ELF-1 (cell line): ENCODE results near the gene TOMM70.

Experiments
- DNase-seq: peaks from one replicate; pipeline ENCODE4 v3.0.0-alpha.2; 2016; ENCODE audit warnings: low read depth, low spot score

Gene TOMM70

DNA sequence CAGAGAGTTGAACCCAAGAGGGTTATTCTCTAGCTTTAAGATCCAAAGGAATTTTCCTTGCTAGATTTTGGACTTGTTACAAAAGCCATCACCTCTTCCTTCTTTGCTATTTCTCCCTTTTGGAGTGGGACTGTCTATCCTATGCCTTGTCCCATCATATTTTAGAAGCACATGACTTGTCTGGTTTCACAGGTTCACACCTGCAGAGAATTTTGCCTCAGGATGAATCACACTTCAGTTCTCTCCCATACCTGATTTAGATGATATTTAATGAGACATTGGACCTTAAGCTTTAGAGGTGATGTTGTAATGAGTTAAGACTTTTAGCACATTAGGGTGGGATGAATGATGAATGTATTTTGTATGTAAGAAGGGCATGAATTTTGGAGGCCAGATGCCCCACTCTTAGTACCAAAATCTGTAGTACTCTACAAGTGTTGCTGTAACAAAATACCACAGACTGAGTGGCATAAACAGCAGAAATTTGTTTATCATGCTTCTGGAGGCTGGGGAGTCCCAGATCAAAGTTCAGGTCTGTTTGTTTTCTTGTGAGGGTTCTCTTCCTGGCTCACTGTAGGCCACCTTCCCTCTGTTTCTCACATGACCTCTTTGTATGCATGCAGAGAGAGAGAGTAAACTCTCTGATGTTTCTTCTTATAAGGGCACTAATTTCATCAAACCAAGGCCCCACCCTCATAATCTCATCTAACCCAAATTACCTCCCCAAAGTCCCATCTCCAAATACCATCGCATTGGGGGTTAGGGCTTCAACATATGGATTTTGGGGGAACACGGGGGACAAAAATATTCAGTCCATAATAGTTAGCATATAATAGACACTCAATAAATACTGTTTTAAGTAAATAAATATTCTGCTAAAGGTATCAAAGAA, 10.4 kb upstream of the TOMM70 start:
- no peak for DNase-seq

DNA sequence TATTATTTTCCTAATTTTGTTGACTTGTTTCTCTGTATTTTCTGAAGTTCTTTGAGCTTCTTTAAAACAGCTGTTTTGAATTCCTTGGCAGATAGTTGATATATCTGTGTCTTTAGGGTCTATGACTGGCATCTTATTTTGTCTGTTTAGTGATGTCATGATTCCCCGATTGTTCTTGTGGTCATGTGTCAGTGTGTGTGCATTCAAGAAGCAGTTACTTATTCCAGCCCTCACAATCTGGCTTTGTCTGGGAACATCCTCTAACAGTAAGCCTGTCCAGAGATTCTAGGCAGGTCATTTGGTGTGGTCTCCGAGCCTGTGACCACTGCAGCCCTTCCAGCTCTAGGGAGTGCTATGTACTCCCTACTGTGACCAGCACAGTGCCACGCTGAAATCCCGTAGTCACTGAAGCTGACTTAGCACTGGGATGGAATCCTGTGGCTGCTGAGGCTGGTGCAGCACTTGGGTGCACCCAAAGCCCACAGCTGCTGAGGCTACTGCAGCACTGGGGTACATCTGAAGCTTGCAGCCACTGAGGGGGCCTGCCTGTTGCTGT, 7.2 kb upstream of the TOMM70 start:
- DNase-seq: no peak

DNA sequence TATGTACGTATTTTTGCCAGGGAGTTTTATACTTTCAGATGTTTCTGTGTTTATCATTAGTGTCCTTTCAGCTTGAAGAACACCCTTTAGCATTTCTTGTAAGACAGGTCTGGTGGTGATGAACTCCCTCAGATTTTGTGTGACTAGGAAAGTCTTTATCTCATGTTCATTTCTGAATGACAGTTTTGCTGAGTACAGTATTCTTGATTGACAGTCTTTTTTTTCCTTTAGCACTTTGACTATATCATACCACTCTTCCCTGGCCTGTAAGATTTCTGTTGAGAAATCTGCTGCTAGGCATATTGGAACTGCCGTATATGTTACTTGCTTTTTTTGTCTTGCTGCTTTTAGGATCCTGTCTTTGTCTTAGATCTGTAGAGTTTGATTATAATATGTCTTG, 6.3 kb upstream of the TOMM70 start:
- no peak for DNase-seq

DNA sequence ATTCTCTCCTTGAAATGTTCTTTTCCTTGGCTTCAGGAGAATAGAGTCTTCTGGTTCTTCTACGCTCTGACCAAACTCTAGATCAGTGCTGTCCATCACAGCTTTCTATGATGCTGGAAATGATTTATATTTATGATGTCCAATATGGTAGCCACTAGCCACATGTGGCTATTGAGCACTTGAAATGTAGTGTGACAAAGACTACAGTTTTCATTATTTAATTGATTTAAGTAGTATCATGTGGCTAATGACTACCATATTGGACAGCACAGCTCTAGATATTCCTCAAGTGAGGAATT, 3.3 kb upstream of the TOMM70 start:
- no peak for DNase-seq

DNA sequence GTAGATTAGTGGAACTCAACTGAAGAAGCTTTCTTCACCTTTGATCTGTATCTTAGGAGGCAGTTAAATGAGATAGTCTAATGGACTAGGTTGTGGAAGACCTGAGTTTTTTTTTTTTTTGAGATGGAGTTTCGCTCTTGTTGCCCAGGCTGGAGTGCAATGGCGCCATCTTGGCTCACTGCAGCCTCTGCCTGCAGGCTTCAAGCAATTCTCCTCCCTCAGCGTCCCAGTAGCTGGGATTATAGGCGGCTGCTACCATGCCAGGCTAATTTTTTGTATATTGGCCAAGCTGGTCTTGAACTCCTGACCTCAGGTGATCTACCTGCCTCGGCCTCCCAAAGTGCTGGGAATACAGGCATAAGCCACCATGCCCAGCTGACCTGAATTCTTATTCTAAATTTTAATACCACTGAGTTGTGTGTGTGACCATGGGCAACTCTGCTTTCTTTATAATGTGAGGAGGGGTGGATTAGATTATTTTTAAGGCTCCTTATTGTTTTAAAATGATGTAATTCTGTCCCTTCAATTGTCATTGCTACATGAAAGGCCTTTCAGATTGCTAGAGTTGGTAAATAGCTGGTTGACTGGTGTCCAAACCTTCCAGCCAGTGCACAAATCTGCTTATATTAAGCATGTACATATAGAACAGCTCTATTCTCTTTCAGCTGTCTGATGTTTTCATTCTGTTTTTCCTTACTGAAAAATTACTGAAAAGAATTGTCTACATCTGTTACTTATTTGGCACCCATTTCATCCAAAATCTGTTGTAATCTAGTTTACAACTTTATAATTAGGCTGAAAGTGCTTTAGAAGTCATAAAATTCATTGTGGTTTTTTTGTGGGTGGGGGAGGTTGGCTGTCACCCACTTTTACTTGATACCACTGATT, 2.7 kb upstream of the TOMM70 start:
- peak; percentile 65 for DNase-seq

DNA sequence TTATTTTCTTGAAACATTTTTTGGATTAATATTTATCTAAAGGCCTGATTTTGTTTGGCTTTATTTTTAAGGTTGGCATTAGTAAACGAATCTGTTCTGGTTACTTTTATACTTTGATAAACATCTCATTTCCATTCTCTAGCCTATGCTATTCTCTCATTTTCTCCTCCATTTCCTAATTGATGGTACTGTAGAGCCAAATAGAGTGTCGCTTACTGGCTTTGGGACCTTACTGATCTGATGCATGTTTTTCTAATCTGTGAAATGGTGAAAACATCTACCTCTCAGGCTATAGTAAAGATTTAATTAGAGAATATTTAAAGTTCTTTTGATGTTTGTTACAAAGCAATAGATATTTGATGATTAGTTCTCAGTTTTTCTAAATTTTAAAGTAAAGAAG, 2.0 kb upstream of the TOMM70 start:
- no peak for DNase-seq

DNA sequence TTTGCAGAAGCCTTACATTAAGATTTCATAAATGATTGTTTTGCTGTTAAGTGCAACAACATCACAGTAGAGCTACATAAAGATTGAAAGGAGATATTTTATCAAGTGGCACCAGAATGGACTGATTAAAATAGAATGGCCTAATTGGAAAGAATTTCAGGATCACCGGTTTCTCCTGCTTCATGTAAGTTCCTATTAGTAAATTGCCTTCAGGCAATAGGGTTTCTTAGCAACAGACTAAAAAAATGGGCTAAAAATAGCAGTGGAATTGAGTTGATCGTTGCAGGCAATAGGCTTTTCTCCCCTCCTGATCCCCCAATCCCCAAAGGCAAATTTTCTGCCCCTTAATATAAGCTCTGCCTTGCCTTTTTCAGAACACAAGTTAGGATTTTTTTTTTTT, 1.4 kb upstream of the TOMM70 start:
- DNase-seq: peak; percentile 34

DNA sequence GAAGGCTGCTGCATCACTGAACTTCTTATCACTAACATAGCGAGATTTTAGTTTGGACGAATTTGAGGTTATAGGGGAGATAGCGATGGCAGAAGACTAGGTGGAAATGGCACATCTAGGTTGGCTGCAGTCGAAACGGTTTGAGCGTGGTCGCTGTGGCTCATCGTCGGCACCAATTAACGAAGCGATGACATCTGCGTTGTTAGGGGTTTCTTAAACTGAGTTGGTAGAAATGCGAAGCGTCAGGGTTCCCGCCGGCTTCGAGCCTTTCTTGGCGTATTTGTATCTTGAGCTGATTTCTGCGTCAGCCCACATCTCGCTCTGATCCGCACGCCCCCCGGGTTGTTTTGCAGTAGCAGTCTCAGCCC, 769 bp upstream of the TOMM70 start:
- DNase-seq: no peak

DNA sequence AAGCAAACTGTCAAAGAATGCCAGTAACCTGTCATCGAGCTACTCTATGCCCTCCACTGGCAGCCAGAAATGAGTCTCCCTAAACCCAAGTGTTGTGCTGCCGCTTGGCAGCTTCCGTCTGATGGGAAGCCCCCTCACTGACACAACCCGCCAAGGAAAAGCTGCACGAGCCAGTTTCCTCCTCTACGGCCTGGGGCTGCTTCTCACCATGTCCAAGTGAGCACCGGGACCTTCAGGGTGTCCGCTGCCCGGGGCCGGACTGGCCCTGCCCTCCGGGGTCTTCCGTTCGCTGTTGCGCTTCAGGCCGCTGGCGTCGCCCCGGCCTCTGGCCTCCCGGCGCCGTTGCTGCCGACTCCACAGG, 490 bp downstream of the TOMM70 start:
- DNase-seq: peak; percentile 58

DNA sequence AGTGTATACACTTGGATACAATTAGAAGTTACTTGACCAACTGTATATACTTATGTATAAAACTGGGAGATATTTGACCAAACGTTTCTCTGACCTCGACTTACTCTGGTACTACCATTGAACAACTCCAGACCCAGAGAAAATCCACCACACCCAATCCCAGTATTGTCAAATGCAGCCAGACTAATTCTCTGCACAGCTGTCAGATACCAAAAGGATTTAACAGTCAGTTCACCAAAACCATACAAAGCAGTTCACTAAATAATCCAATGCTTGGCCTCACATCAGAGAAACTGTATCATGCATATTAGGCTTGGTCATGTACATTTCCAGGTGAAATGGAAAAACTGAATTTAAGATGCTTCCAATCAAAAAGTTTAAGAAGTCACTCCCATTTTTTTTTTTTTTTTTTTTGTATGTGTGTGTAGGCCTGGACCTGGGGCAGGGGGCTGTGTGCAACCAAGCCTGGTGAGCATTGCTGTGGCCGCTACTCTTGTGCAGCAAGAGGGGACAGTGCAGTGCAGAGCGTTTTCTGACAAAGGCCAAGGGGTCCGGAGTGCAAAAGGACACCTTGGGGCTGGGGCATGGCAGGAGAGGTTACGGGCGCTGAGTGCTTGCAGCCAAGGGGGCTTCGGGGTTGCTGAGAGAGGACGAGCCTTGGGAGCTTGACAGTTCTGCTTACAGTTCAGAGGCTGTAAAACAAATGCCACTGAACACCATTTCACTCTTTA, 1.4 kb downstream of the TOMM70 start:
- DNase-seq: peak; percentile 17

DNA sequence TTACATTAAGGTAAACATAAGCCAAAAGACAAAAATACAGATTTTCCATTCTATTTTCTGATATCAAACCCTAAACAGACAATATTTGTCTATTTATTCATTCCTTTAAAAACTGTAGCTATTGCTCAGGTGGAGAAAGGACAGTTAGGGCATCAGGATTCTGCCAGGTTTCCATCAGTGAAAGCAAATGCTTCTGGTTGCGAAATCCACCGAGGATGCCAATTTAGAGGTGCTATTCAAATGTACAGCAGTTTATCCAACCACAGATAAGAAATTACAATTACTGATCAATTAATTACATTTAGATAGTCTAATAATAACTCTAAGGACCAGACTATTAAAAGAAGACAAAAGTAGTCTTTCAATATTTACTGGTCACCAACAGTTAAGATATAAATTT, 3.9 kb downstream of the TOMM70 start:
- DNase-seq: no peak

DNA sequence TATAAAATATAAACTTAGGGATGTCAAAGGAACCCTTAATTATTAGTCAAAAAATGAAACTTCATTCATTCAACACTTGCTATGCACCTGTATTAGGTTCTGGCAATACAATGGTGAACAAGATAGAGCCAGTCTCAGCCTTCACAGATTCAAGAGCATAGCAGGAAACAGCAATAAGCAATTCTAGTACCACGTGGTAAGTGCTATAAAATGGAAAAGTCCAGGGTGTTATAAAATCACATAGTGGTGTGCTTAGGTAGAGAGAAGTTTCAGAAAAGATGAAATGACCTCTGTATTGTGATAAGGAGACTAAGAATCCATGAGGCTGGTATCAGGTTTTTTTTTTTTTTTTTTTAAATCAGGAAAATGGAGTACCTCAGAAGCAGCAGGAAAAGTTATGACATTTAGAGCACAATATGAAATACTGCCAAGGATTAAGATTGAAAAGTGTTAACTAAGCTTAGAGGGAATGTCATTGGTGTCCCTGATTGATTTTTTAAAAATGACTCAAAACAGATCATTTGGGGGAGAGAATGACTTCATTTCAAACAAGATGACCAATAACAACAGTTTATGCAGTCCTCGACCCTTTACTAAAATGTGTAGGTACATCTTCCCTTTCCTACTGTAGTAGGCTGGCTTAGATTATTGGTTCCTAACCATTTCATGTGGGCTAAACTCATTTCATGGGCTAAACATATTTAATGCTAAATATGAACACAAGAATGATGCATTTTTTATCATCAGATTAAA, 5.0 kb downstream of the TOMM70 start:
- DNase-seq: no peak

DNA sequence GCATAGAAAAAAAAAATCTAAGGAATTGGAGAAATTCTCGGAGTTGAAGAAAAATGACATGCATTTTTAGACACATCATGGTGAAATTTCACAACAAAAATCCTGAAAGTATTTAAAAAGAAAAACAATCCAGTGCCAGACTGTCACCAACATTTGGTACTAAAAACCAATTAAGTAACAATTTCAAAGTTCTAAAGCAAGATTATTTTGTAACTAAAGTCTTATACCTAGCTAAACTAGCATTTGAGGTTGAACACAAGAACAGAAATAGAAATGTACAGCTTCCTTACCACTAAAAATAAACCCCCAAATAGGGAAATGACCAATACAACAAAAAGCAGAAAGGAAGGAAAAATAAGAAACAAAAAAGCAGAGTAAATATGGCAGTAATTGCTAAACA, 11.9 kb downstream of the TOMM70 start:
- DNase-seq: no peak

DNA sequence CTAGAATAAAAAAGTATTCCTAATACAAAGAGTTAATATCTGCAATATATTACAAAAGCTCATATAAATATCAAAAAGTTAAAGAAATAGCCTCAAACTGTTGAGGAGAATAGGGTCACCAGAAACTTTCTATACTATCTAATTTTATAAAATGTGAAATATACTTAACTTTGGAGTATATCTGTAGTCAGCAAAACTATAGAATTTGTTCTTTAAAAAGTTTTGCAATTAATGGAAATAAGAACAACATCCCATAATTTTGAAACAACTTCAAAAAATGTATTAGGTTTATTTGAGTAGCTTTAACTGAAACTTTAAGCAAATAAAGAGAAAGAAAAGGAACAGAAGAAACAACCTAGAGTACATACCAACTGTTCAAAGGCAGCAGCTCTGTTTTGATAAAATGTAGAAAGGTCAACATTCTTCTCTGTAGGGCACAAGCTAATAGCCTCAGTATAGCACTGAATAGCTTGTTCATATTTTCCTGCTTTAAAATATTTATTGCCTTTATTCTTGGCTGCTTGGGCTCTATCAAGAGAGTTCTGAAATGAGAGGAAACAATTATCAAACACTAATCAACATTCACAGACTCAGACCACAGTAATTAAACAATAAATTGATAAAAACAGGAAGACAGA, 14.3 kb downstream of the TOMM70 start:
- no peak for DNase-seq

DNA sequence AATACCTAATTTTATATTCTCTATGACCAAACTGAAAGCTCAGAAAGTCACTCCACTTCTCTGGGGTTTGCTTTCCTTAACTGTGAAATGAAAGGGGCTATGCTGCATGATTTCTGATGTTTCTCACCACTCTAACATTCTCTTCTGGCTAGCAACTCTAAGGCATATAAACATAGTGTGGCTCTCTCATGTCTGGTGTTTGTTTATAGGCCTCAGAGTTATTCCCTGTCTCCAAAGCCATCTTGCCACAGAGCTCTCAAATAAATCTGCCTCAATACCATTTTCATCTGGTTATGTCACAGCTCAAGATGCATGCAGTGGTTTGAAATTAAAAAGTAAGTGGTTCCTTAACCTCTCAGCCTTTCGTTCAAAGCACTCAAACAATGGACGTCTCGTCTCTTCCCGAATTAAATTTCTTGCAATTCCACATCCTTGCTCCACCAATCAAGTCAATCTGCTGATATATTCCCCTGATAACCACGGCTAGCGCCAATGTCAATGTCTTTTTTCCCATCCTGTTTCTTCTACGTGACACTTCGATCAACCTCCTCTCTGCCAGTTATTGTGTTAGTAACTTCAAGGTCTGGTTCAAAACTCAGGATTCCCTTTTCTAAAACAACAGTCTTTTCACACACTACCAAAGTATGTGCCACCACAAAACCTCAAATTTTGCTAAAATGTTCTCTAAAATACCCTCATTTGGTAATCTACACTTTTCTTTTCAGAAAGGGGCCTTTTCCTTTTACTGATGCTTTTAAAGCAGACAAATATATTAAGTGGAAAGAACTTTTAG, 16.0 kb downstream of the TOMM70 start:
- no peak for DNase-seq

DNA sequence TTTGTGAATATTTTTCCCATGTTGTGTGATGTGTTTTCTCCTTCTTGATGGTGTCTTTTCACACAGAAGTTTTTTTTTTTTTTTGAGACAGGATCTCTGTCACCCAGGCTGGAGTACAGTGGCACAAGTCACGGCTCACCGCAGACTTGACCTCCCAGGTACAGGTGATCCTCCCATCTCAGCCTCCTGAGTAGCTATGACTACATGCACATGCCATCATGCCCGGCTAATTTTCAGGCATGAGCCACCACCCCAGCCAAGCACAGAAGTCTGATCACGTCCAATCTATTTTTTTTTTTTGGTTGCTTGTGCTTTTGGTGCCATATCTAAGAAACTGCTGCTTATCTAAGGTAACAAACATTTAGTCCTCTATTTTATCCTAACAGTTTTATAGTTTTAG, 24.6 kb downstream of the TOMM70 start:
- no peak for DNase-seq

DNA sequence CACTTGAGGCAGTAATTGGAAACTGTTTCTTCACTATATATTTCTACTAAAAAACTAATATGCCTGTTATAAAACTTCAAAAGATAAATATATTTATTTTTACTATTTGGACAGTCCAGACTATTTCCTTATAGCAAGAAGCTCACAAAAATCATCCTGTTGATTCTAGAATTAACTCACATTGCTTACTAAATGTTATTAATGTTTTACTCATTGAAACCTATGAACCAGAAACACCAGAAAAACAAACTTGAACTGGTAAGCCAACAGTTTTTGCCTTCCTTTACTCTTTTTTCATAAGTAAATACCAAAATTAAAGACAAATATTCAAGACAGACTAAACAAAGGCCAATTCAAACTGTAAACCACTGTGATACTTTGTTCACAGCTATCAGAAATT, 26.4 kb downstream of the TOMM70 start:
- no peak for DNase-seq

DNA sequence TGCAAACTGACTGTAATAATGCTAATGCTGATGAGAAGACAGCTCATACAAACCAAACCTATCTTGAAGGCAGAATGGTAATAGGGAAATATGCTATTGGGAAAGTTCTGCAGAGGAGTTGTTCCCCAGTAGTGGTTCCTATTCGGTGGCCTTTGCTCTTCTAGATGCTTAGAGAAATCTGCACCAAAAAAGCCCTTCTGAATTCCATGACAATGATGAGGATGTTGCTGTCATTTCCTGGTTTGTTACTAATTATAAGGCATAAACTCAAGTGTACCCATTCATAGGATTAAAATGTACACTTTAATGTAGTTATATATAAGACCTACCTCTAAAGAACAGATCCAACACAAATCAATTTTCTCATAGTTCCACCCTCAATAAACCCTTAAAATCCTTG, 30.1 kb downstream of the TOMM70 start:
- DNase-seq: no peak

DNA sequence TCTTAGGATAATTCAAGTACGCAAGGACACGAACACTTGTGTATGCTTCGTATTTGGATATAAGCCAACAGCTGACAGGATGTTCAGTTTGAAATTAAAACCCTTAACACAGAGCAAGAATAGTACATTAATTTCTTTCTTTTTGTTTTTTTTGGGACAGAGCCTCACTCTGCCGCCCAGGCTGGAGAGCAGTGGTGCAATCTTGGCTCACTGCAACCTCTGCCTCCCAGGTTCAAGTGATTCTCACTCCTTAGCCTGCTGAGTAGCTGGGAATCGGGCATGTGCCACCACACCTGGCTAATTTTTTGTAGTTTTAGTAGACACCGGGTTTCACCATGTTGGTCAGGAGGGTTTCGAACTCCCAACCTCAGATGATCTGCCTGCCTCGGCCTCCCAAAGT, 32.4 kb downstream of the TOMM70 start:
- DNase-seq: no peak

DNA sequence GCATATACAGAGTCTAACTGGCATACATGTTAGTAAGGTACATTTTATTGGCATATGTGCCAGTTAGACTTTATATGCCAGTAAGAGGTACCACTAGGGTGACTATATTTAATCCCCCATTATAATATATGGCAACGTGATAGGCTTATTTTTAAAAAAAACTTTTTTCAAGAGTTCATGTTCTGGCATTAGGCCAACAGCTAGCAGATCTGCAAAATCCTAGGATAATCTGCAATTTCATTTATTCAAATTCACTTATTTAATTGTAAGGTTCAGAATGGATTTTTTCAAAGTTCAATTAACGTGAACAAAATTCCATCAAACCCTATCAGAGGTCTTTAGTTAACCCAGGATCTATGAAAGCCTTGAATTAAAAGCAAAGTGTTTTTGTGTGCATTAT, 34.5 kb downstream of the TOMM70 start:
- no peak for DNase-seq
